HL-60 (cell line): ENCODE data around the gene ZAP70.

ENCODE experiments used
- CTCF ChIP-seq: IDR thresholded peaks from one replicate; pipeline ENCODE4 v1.5.1; 2011; ENCODE audit warnings: low read length, control low read depth, inconsistent platforms; ENCODE audit not compliant: insufficient read depth
- GABPA ChIP-seq: IDR thresholded peaks from 2 replicates; pipeline ENCODE4 v1.6.1; 2012; ENCODE audit warnings: low read depth
- POLR2AphosphoS5 ChIP-seq: IDR thresholded peaks from 2 replicates; pipeline ENCODE4 v1.6.1; 2012; ENCODE audit warnings: low read depth
- SPI1 ChIP-seq: IDR thresholded peaks from 2 replicates; pipeline ENCODE4 v1.6.1; 2012; ENCODE audit warnings: low read depth, mild to moderate bottlenecking, borderline replicate concordance

GRCh38 chr2:97732436-97733340 lies 19.3 kb downstream of the ZAP70 start:
- no peak for TF ChIP-seq CTCF
- no peak for TF ChIP-seq POLR2AphosphoS5
- TF ChIP-seq GABPA = no peak
- TF ChIP-seq SPI1 = no peak
